ENCODE data around the gene HS1BP3. TPM values are rescaled to one million over a fixed set of nuclear protein-coding genes. Genes with fewer than 3 reads are reported as not detected.

HS1BP3 gene
- total RNA-seq, 1 experiment from 2014 or later = 34.5 TPM

DNA sequence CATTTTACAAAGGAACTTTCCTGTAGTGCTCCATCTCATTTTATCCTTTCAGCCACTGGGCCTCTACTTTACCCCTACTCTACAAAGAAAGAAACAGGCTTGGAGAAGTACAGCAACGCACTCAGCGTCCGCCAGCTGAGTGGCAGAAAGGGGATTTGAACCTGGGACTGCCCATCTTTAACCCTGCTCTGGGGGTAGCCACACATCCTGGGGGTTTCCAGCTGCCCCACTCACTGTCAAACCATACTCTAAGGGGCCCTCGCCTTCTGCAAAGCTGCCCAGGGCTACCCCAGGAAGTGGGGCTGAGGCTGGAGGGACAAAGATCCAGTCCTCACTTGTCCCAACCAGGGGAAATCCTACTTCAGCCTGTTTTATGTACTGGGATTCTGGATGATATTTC, 17.9 kb downstream of the HS1BP3 start:
- DNase-seq (ENCODE audit: extremely low read depth, low read depth) = no peak

- DNase-seq (ENCODE audit: extremely low read depth, low read depth) = no peak
Measured at GRCh38 chr2:20632446-20632990, 18.4 kb downstream of the HS1BP3 start.

GRCh38 chr2:20631617-20632307, 19.1 kb downstream of the HS1BP3 start:
- no peak for DNase-seq (ENCODE audit: extremely low read depth, low read depth)

DNA sequence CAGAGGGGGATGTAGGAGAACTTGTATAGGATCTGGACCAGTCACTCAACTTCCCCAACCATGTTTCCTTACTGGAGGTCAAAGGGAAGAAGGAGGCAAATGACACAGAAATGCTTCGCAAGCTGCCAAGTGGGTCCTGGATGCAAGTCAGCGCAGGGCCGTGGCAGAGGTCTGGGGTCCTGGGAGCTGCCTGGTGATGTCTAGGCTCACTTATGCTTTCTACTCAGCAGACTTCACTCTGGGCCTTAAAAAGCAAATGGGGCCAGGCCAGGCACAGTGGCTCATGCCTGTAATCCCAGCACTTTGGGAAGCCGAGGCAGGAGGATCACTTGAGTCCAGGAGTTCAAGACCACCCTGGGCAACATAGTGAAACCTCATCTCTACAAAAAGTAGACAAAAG, 19.9 kb downstream of the HS1BP3 start:
- no peak for DNase-seq (ENCODE audit: extremely low read depth, low read depth)

- DNase-seq (ENCODE audit: extremely low read depth, low read depth) = no peak
Measured at GRCh38 chr2:20629581-20630171, 21.2 kb downstream of the HS1BP3 start.

DNA sequence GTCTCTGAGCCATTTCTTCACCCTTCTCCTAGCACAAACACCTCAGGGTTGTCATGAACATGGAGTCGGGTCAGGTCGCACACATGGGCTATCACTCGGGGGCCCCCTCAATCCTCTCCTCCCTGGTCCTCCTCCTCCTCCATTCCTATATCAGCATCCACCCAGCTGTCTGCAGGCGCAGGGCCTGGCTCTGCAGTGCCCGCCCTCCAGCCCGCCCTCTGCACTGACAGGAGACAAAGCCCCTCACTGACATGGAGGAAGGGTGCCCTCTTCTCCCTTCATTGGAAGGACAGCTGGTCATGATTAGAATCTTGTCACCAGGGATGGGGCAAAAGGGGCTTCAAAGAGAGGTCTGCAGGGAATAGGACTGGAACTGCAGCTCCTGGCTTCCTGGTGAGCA, 21.7 kb downstream of the HS1BP3 start:
- DNase-seq (ENCODE audit: extremely low read depth, low read depth) = no peak

DNA sequence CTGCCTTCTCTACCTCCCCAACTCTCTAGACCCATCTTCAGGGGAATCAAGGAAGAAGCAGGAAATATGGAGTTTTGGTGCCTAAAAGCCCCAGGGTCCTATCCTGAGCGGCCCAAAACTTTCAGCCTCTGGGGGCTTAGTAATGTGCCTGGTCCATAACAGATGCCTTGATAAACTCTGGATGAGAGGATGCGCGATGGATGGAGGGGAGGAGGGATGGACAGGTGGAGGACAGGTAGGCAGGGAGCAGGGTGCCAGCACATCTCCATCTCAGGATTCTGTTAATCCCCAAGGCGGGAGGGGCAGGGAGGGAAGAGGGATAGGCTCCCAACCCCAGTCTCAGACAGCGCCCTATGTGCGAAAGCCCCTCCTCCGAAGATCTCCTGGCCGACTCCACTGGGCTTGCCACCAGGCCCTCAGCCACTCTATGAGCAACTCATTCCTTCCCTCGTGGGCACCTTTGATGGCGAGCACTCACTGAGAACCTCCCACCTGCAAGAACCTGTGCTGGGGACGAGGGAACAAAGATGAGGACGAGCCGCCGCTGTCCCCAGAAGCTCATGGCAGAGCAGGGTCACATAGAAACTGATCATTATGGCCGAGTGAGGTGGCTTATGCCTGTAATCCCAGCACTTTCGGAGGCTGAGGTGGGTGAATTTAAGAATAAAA, 23.1 kb downstream of the HS1BP3 start:
- DNase-seq (ENCODE audit: extremely low read depth, low read depth) = no peak

DNA sequence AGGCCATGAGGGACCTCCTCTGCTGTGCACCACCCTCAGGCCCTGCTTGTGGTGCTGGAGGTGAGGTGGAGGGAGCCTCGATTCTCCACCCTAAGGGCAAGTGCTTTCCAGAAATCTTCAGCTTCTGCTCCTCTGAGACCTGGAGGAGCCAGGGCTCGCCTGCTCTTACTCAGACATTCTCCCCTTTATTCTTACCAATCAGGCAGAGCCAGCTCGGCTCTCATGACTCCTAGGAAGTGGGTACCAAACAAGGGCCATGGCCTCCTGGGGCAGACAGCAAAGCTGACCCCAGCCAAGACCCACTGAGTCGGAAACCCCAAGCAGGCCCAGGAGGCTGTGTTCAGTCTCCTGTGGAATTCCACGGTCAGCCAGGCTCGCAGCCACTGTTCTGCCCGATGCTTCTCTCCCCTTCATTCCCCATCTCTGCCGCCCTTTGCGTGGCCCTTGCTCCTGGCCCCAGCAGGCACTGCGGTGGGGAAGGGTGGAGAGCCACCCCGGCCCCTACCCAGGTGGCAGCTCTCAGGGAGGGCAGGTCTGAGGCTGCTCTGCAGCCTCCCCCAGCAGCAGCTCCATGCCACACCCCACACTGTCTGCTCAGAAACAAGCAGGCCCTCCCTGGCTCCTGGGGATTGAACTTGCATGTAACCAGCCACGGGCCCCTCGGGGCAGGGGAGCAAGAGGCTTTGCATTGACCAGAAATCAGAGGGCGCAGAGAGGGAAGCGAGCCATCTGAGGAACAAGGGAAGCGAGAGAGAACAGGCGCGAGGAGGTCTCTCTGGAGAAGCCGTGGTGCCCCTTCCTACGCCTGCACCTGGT, 24.0 kb downstream of the HS1BP3 start:
- no peak for DNase-seq (ENCODE audit: extremely low read depth, low read depth)

DNA sequence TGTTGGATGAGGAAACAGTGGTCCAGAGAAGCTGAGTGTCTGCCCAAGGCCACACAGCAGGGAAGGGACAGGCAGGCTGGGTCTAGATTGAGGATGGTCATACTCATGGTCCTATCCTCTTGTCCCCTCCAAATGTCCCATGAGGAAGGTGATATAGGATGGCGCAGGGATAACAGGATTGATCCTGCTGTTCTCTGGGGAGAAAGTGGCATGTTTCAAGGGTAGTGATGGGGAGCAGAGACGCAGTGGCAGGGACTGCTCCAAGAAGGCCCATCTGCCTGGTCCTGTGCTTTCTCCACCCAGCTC, 24.6 kb downstream of the HS1BP3 start:
- no peak for DNase-seq (ENCODE audit: extremely low read depth, low read depth)

DNA sequence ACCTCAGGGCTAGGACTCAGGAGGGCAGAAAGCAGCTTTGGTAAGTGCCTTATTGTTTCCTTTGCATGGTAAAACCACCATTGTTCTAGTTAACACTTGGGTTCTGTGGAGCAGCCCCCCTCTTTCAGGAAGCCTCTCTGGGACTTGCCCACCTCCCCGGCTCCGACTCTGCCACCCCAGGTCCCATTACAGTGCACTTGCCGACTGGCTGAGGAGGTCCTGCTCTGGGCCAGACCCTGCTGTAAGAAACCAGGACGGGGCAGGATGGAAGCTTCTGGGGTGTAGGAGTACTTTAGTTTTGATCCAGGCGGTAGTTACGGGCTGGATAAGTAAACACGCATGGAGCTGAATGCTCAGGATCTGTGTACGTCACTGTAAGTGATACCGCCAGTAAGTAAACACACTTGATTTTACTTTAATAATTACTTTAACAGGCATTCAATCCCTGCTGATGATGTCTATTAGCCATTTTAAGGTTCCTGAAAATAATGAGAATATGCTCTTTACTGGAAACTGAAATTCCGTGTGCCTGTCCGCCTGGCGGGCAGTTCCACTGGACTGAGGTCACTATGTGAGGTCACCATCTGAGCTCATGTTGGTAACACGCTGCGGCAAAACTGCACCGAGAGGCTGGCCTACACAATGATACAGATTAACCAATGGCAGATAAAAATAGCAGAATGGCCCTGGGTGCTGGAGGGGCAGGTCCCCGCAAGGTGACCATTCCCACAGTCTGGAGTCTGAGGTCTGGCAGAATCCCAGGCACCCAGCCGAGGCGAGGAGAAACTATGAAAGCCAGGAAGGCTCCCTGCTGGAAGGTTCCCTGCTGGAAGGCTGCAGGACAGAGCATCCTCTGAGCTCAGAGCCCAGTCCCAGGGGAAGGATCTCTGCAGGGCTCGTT, 25.2 kb downstream of the HS1BP3 start:
- DNase-seq (ENCODE audit: extremely low read depth, low read depth) = no peak

GRCh38 chr2:20624884-20625485, 25.9 kb downstream of the HS1BP3 start:
- no peak for DNase-seq (ENCODE audit: extremely low read depth, low read depth)

DNA sequence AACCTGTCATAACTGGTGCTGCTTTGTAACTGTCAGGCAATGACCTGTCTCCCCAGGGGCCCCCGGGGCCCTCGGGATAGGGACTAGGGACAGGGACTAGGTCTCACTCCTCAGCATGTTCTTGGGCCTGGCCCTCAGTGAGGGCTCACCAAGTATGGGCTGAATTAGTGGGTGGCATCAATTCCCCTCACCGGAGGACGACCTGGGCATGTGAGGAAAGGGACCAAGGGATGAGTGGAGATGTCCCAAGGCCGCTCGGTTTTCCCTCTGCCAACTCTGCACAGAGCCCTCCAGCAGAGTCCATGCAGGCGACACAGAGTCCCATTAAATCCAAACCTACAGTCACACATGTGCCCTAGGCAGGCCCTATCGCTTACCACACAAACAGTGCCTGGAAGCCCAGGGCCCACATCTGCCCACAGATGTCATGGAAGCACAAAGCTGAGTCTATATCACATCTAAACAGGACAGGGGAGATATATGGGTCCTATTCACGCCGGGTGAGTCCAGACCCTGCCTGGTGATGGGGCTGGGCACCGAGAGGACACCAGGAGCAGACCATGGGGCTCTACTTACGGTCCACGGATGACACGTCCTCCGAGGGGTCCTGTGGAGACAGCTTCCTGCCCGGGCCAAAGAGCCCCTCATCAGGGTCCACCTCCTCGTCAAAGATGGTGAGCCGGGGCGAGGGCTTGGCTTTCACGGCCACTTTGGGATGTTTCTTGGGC, 26.6 kb downstream of the HS1BP3 start:
- no peak for DNase-seq (ENCODE audit: extremely low read depth, low read depth)

- DNase-seq (ENCODE audit: extremely low read depth, low read depth) = no peak
Measured at GRCh38 chr2:20623741-20624155, 27.1 kb downstream of the HS1BP3 start.

DNA sequence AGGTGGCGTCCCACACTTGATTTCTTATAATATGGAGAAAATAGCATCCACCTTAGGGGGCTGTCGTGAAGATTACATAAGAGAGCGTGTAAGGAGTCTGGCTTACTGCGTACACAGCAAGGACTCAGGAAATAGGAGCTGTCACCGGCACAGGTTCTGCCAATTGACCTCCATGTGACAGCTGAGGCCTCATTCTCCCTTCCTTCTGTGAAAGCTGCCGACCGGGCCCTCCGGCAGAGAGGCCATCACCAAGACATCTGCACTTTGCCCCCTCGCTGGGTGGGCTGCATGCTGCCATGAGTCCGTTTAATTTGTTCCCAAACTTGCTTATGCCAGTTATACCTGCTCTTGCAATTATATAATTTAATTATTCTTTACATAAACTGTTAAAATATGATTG, 27.7 kb downstream of the HS1BP3 start:
- no peak for DNase-seq (ENCODE audit: extremely low read depth, low read depth)

DNA sequence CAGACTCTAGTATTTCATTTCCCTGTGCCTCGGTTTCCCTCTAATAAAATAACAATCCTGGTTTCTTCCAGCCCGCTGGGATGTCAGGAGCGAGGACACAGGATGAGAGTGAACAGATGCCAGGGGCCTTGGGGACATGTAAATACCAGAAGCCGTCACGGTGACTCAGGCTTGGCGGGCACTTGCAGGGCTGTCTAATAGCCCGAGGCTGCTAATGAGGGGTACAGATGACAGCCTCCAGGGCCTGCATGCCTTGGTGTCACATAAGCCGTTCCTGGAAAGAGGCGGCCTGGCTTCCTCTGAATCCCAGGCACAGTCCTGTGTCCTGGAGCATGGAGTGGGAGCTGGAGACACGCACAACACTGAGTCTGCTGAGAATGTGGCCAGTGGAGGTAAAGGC, 28.2 kb downstream of the HS1BP3 start:
- DNase-seq (ENCODE audit: extremely low read depth, low read depth) = no peak

DNA sequence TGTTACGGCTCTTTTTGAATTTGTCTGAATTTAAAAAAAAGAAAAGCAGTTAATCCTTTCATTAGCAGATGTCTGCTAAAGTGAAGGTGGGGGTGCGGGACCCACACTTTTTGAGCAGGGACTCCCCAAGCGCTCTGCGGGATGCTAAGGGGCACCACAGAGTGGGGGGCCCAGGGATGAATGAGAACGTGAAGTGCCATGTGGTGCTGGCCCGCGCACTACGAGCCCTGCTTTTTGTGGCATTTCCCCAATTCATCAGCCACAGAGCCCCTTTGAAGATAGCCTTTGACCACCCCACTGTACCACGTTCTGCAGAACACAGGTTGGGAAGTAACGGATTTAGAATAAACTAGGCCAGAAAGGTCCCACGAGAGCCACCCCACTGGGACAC, 28.6 kb downstream of the HS1BP3 start:
- DNase-seq (ENCODE audit: extremely low read depth, low read depth) = no peak

DNA sequence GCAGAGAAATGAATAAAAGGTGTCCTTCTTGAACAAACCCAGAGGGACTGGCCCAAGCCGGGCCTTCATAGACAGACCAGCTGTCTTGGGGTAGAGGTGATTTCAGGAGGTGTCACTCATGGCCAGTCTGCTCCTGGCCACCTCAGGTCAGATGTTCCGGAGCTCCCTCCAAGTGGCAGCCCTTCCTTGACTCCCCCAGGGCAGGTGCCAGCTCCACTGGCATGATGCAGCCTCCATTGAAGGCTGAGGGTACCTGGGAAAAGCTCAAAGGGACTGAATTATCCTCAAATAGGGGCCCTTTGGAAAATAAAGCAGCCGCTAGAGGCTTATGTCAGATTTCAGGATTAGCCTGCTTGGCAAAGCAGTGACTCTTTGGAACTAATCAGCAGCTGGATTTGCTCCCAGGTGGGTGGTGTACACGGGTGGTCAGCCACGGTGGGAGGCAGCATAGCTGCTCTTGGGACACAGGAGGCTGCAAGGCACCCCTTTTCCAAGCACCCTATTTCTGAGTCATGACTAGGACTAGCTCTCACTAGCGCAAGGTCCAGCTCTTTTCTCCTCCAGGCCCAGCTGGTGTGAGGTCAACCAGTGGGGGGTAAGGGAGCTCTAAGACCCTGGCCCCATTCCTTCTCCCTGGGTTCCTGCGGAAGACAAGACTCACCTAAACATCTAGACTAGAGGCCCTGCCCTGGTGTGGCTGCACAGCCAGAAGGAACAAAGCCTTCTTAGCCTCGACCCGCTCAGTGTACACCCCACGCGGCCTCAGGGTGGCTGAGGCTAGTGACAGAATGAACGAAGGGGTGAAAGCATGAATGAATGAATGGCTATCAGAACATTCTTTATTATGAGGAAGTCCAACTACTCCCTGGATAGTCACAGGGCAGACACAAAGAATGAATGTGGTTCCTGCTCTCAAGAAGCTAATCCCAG, 29.3 kb downstream of the HS1BP3 start:
- DNase-seq (ENCODE audit: extremely low read depth, low read depth) = no peak
